SJSA1 (cell line): ENCODE data around the gene MIEN1. TPM values are rescaled to one million over a fixed set of nuclear protein-coding genes. Genes with fewer than 3 reads are reported as not detected.
"Not testable (repeated sequence)": the region's sequence is repeated elsewhere in the genome, so short reads cannot be mapped to it uniquely, and the experiment has no call there.

Experiments used
- DNase-seq, 2 experiments: peaks; one replicate each; pipeline ENCODE4 v3.0.0-alpha.2; 2015 to 2020; ENCODE audit warnings: low spot score in 2 of 2, low read depth in 1 of 2
- H3K27ac ChIP-seq: fragments of 250-450 bp; sonication (Bioruptor Pico); 2 replicates; pipeline ENCODE4 v1.5.1; 2020; ENCODE audit warnings: mild to moderate bottlenecking, moderate library complexity
- H3K27me3 ChIP-seq: fragments of 250-450 bp; sonication (Bioruptor Pico); replicated peaks from 2 replicates; pipeline ENCODE4 v1.5.1; 2020; ENCODE audit warnings: mild to moderate bottlenecking, moderate library complexity
- H3K36me3 ChIP-seq: fragments of 250-450 bp; sonication (Bioruptor Pico); 2 replicates; pipeline ENCODE4 v1.5.1; 2020; ENCODE audit warnings: mild to moderate bottlenecking
- H3K4me1 ChIP-seq: fragments of 250-450 bp; sonication (Bioruptor Pico); replicated peaks from 2 replicates; pipeline ENCODE4 v1.6.1; 2021; ENCODE audit warnings: mild to moderate bottlenecking
- H3K4me3 ChIP-seq: fragments of 250-450 bp; sonication (Bioruptor Pico); 2 replicates; pipeline ENCODE4 v1.5.1; 2020; ENCODE audit warnings: mild to moderate bottlenecking
- H3K9me3 ChIP-seq: fragments of 250-450 bp; sonication (Bioruptor Pico); replicated peaks from 2 replicates; pipeline ENCODE4 v1.5.1; 2020; ENCODE audit warnings: mild to moderate bottlenecking
- total RNA-seq: library from RNA; depleted of rRNA; stranded (reverse); fragments of >200 nt; shearing (Covaris generic); gene quantifications from 2 replicates; pipeline ENCODE4 v1.2.3, GENCODE V29; 2014; rRNA removed

Gene MIEN1
- total RNA-seq, result 53.3 and 99.4 TPM in 2 replicates

GRCh38 chr17:39730095-39730921 is at the start of gene MIEN1:
Gene MIEN1 (minus strand): TSS chr17:39730532. CDS start chr17:39730495, 37 bp downstream.
- Histone ChIP-seq H3K4me1 (peaks cover 9% of the 10 kb centered on the region), H3K9me3 (no peaks in the 10 kb centered on the region), H3K36me3 (peaks cover 37% of the 10 kb centered on the region), H3K27me3 (no peaks in the 10 kb centered on the region), H3K27ac (peak within 1 kb of the TSS; percentile 80), H3K4me3 (peak within 1 kb of the TSS; percentile 76)
- peak; percentile 90 to 92 for DNase-seq

- Histone ChIP-seq H3K9me3 (no peaks in the 10 kb centered on the region), H3K27ac (no peak overlapping the region), H3K4me1 (peaks cover 10% of the 10 kb centered on the region; the same call in 1 of the 2 replicates), H3K4me3 (no peak overlapping the region), H3K27me3 (peaks cover 31% of the 10 kb centered on the region), H3K36me3 (no peaks in the 10 kb centered on the region)
- DNase-seq, result no peak
Observed at GRCh38 chr17:39777534-39778365, 47.4 kb upstream of the MIEN1 start.

- no peaks in the 10 kb centered on the region for H3K9me3 ChIP-seq
- H3K27me3 ChIP-seq, result peaks cover 17% of the 10 kb centered on the region
- H3K4me1 ChIP-seq, result peaks cover 5% of the 10 kb centered on the region; the same call in 1 of the 2 replicates
Observed at GRCh38 chr17:39776252-39776651, 45.9 kb upstream of the MIEN1 start.

GRCh38 chr17:39775031-39775430 is 44.7 kb upstream of the MIEN1 start:
- no peak for DNase-seq

More at GRCh38 chr17:39776252-39776651, 45.9 kb upstream of the MIEN1 start:
- no peak overlapping the region for H3K4me3 ChIP-seq
- no peak overlapping the region for H3K27ac ChIP-seq
- DNase-seq, result no peak
- no peaks in the 10 kb centered on the region for H3K36me3 ChIP-seq

GRCh38 chr17:39774047-39774446 is 43.7 kb upstream of the MIEN1 start:
- DNase-seq, result no peak
- Histone ChIP-seq H3K4me3 (no peak overlapping the region), H3K4me1 (peaks cover 7% of the 10 kb centered on the region), H3K27ac (no peak overlapping the region), H3K36me3 (no peaks in the 10 kb centered on the region), H3K27me3 (peaks cover 17% of the 10 kb centered on the region), H3K9me3 (no peaks in the 10 kb centered on the region)

More at GRCh38 chr17:39775031-39775430, 44.7 kb upstream of the MIEN1 start:
- Histone ChIP-seq H3K9me3 (no peaks in the 10 kb centered on the region), H3K4me3 (no peak overlapping the region), H3K27me3 (peaks cover 17% of the 10 kb centered on the region), H3K4me1 (peaks cover 3% of the 10 kb centered on the region), H3K27ac (no peak overlapping the region), H3K36me3 (no peaks in the 10 kb centered on the region)

GRCh38 chr17:39772987-39773934 is 42.9 kb upstream of the MIEN1 start:
- no peak for DNase-seq
- H3K27ac ChIP-seq, result no peak overlapping the region
- H3K9me3 ChIP-seq, result no peaks in the 10 kb centered on the region
- H3K4me3 ChIP-seq, result no peak overlapping the region
- H3K4me1 ChIP-seq, result peaks cover 7% of the 10 kb centered on the region
- H3K27me3 ChIP-seq, result peaks cover 17% of the 10 kb centered on the region
- no peaks in the 10 kb centered on the region for H3K36me3 ChIP-seq

GRCh38 chr17:39772415-39772814 is 42.1 kb upstream of the MIEN1 start:
- no peaks in the 10 kb centered on the region for H3K9me3 ChIP-seq
- no peak overlapping the region for H3K4me3 ChIP-seq
- H3K36me3 ChIP-seq, result no peaks in the 10 kb centered on the region
- H3K27ac ChIP-seq, result no peak overlapping the region
- H3K4me1 ChIP-seq, result peaks cover 7% of the 10 kb centered on the region
- DNase-seq, result no peak
- peaks cover 17% of the 10 kb centered on the region for H3K27me3 ChIP-seq

- Histone ChIP-seq H3K36me3 (no peaks in the 10 kb centered on the region), H3K9me3 (no peaks in the 10 kb centered on the region), H3K27ac (no peak overlapping the region), H3K27me3 (peaks cover 4% of the 10 kb centered on the region; the same call in 1 of the 2 replicates), H3K4me1 (peaks cover 7% of the 10 kb centered on the region), H3K4me3 (no peak overlapping the region)
- no peak for DNase-seq
Observed at GRCh38 chr17:39769974-39770587, 39.7 kb upstream of the MIEN1 start.

- Histone ChIP-seq H3K27me3 (no peaks in the 10 kb centered on the region), H3K36me3 (no peaks in the 10 kb centered on the region), H3K4me1 (peaks cover 25% of the 10 kb centered on the region), H3K9me3 (no peaks in the 10 kb centered on the region), H3K27ac (no peak overlapping the region), H3K4me3 (no peak overlapping the region)
- DNase-seq, result no peak
Observed at GRCh38 chr17:39767147-39767546, 36.8 kb upstream of the MIEN1 start.

- Histone ChIP-seq H3K27ac (no peak overlapping the region), H3K27me3 (no peaks in the 10 kb centered on the region), H3K9me3 (no peaks in the 10 kb centered on the region), H3K4me1 (peaks cover 29% of the 10 kb centered on the region), H3K36me3 (no peaks in the 10 kb centered on the region), H3K4me3 (no peak overlapping the region)
- DNase-seq, result no peak
Observed at GRCh38 chr17:39765766-39766165, 35.4 kb upstream of the MIEN1 start.

GRCh38 chr17:39765175-39765574 is 34.8 kb upstream of the MIEN1 start:
- no peak overlapping the region for H3K4me3 ChIP-seq
- no peaks in the 10 kb centered on the region for H3K27me3 ChIP-seq
- no peaks in the 10 kb centered on the region for H3K36me3 ChIP-seq
- peaks cover 28% of the 10 kb centered on the region for H3K4me1 ChIP-seq
- DNase-seq, result no peak
- H3K27ac ChIP-seq, result no peak overlapping the region
- H3K9me3 ChIP-seq, result no peaks in the 10 kb centered on the region

- H3K9me3 ChIP-seq, DNase-seq, H3K36me3 ChIP-seq, H3K27ac ChIP-seq, H3K27me3 ChIP-seq, H3K4me3 ChIP-seq: not testable (repeated sequence)
- H3K4me1 ChIP-seq, result peaks cover 30% of the 10 kb centered on the region
Observed at GRCh38 chr17:39764171-39764570, 33.8 kb upstream of the MIEN1 start.
